GM19099 (cell line): ENCODE measurements around the gene CRISPLD2.

Experiments used
- POLR2A ChIP-seq: IDR thresholded peaks from 3 replicates; pipeline ENCODE4 v1.6.1; 2011; ENCODE audit warnings: low read depth; ENCODE audit not compliant: insufficient read length; ENCODE audit errors: extremely low read depth

The CRISPLD2 gene

DNA sequence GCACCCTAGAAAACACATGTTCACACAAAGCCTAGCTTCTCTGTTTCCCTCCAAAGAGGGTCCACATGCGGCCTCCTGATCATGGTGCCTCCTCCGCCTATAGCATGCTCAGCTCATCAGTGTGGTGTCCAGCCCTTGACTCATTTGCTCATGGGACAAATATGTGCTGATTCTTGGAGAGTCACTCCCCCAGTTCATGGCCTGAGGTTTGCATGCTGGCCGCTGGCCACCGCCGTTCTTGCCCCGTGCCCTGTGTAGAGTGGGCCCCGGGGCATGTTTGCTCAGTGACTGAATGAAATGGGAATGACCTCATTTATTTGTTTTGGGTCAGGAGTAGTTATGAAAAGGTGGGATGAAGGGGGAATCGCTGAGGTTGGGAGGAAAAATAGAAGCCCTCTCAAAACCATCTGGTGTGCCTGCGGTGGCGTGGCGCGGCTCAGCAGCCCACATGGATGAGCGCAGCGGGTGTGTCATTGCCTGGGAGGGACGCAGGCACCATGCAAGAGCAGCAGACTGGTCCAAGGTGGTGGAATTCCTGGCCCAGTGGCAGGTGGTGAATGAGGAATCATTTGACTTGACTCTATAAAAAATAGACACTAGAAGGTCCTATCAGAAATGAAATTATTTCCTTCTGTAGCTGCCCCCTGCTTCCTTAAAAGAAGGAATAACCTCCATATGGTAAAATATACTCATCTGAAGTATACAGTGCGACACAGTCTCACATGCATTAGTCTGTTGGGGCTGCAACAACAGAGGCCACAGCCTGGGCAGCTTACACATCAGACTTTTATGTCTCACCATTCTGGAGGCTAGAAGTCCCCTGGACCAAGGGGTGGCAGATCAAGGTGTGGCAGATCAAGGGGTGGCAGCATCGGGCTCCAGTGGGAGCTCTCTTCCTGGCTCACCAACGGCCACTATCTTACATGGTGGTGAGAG is 31.7 kb downstream of the CRISPLD2 start:
- no peak for TF ChIP-seq POLR2A

DNA sequence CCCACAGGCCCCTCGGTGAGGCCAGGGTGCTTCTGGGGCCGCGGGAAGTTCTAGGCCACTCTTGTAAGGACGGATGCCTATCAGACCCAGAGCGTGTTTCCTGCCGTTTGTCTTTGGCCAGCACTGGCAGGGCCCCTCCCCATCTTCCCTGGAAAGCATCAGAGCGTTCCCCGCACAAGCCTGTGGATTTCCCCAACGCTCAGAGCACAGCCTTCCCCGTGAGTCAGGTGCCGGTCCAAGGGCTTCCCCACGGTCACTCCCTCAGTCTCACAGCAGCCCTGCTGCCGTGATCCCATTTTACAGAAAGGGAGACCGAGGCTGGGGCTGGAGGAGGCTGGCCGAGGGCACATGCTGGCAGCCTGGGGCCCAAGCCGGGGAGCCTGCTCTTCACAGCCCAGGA is 33.7 kb downstream of the CRISPLD2 start:
- TF ChIP-seq POLR2A: no peak

GRCh38 chr16:84854759-84855158 is 35.0 kb downstream of the CRISPLD2 start:
- TF ChIP-seq POLR2A: no peak

GRCh38 chr16:84859681-84860080 is 39.9 kb downstream of the CRISPLD2 start:
- TF ChIP-seq POLR2A: no peak

- TF ChIP-seq POLR2A: no peak
Measured at GRCh38 chr16:84860383-84860782, 40.6 kb downstream of the CRISPLD2 start.

GRCh38 chr16:84861671-84862070 is 41.9 kb downstream of the CRISPLD2 start:
- TF ChIP-seq POLR2A: no peak

DNA sequence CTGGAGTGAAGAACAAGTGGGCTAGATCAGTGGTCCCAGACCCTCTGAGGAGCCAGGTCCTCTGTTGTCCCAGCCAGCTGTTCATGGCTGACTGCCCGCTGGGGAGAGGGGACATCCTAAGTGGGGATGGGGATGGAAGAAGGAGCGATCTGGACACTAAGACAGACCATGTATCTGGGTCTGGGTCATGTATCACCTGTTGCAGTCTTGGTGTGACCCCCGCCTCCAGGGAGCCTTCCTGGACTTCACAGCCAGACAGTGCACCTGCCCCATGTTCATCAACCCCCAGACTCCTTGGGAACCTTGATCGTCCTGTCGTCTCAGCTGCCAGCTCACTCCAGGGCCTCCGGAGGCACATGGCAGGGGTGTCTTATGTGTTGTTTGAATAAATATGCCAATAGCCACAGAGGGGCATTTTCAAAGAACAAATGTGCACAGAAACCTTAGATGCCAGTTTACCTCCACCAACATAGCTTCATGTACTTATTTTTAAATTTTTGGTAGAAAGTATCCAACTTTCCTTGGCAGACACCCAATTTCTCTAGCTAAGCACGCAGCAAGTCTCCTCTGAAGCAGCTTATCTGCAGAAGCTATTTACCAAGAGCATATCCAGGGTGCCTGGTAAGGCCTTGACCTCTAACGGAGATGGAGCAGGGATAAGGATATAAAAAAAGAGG is 43.2 kb downstream of the CRISPLD2 start:
- TF ChIP-seq POLR2A: no peak

DNA sequence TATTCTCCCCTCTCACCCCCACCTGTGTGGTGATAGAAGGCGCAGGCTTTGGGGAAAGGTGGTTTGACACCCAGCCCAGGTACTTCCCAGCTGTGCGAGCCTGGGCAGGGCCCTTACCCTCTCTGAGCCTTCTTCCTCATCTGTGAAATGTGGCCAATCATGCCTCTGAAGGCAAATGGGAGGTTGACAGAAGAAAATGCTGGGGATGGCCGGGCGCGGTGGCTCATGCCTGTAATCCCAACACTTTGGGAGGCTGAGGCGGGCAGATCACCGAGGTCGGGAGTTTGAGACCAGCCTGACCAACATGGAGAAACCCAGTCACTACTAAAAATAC is 43.7 kb downstream of the CRISPLD2 start:
- no peak for TF ChIP-seq POLR2A

GRCh38 chr16:84864326-84864955 is 44.7 kb downstream of the CRISPLD2 start:
- no peak for TF ChIP-seq POLR2A

DNA sequence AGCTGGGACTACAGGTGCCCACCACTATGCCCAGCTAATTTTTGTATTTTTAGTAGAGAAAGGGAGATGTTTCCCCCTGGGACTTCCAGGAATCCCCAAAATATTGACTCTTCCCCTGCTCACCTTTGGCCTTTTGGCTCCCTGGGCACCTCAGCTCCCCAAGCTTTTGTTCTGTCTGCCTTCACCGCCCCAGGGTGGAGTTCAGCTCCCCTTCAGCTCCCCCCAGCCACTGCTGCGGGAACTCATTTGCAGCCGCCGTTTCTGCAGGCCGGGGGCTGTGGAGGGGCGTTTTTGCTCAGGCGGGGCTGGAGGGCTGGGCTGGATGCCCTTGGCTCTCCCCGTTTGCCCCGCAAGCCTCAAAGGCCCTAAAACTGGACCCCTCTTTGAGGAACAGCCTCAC is 47.9 kb downstream of the CRISPLD2 start:
- TF ChIP-seq POLR2A: no peak

GRCh38 chr16:84868328-84868727 is 48.5 kb downstream of the CRISPLD2 start:
- TF ChIP-seq POLR2A: no peak

DNA sequence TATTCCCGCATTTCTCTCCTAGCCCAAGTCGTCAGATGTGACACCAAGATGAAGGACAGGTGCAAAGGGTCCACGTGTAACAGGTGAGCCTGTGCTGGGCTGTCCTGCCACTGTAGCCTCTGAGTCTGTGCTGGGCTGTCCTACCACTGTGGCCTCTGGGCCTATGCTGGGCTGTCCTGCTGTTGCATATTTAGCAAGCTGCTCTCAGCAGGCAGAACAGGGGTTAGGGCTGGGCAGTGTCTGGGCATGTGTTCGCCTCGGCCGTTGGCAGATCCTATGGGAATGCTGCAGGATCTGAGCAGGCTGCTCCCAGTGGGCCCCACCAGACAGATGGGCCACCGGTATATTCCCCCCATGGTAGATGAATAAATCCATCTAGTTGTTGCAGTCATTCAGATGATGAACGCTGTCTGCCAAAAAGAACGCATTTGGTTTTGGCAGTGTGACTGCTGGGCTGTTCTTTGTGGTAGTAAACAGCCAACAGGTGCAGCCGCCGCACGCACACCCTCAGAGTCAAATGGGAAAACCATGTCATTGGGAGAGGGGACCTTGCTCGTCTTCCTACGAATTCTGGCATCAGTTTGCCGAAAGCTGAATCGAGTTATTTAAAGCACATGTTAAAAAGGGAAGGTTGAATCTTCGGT is 49.2 kb downstream of the CRISPLD2 start:
- TF ChIP-seq POLR2A: no peak

GRCh38 chr16:84869473-84869845 is 49.7 kb downstream of the CRISPLD2 start:
- TF ChIP-seq POLR2A: no peak

DNA sequence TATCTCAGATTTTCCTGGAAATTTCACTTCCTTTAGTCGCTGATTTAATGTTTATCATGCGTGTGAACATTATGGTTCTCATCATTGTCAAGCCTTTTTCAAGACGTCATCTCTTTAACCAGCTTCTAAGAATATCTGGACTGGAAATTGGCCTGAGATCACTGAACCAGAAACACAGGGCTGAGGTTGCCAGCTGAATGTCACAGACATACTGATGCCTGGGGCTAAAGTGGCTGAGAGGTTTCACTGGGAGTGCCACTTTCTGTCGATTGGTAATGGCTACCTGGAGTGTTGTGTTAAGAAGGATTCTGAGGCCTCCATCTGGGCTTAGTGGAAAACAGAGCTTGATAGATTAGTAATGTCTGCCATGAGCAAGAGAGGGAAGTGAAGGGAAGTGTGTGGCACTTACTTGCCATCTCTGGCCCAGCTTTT is 54.2 kb downstream of the CRISPLD2 start:
- TF ChIP-seq POLR2A: no peak

- no peak for TF ChIP-seq POLR2A
Measured at GRCh38 chr16:84874553-84874952, 54.8 kb downstream of the CRISPLD2 start.

DNA sequence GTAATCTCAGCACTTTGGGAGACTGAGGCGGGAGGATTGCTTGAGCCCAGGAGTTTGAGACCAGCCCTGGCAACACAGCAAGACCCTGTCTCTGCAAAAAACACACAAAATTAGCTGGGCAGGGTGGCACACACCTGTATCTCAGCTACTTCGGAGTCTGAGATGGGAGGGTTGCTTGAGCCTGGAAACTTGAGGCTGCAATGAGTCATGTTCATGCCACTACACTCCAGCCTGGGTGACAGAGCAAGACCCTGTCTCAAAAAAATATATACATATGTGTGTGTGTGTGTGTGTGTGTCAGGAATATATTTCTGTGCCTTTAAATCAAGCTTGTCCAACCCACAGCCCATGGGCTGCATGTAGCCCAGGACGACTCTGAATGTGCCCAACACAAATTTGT is 55.2 kb downstream of the CRISPLD2 start:
- TF ChIP-seq POLR2A: no peak

GRCh38 chr16:84875846-84876245 is 56.1 kb downstream of the CRISPLD2 start:
- TF ChIP-seq POLR2A: no peak
